HT1080 (cell line): ENCODE data around the gene RMDN2. TPM values are rescaled to one million over a fixed set of nuclear protein-coding genes. Genes with fewer than 3 reads are reported as not detected.

Source experiments
- DNase-seq: peaks from one replicate; pipeline ENCODE4 v3.0.0-alpha.2; 2015; ENCODE audit warnings: low read depth
- total RNA-seq: library from RNA; depleted of rRNA; stranded (reverse); fragments of >200 nt; shearing (Covaris generic); gene quantifications from 2 replicates; pipeline ENCODE4 v1.2.3, GENCODE V29; 2014

Gene RMDN2
- total RNA-seq, 1 experiment from 2014 or later: 3.4 TPM

DNA sequence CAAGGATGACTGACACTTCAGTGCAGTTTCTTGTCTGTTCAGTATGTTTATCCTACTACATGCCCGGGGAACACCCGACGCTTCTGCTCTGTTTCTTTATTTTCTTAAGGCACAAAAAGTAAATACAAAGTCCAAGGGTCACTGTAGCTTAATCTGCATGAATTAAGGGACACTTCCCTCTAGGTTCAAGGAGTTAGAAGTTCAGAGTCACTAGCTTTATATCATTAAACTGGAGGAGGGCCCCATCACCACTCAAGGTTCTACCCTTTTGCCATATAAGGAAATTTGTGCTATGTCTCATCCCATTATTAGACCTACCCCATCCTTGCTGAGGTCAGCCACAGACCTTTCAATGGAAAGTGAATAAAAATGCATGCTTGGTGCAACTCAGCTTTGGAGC, 27.6 kb upstream of the RMDN2 start:
- DNase-seq: no peak

DNA sequence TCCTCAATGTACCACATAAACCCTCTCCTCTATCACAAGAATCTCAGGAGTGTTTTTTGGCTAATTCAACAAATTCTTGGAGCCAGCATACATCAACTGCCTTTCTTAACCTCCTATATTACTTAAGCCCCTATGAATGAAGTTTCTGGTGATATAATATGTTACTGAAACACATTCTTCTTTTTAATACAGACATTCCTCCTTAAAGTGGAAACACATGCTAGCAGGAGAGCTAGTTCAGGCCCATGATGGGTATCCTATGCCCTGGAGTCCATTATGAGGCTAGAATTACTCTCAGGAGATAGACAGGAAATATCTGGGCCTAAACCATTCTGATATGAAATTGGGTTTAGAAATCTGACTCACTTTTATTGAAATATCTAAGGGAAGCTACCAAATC, 26.6 kb upstream of the RMDN2 start:
- DNase-seq: no peak

DNA sequence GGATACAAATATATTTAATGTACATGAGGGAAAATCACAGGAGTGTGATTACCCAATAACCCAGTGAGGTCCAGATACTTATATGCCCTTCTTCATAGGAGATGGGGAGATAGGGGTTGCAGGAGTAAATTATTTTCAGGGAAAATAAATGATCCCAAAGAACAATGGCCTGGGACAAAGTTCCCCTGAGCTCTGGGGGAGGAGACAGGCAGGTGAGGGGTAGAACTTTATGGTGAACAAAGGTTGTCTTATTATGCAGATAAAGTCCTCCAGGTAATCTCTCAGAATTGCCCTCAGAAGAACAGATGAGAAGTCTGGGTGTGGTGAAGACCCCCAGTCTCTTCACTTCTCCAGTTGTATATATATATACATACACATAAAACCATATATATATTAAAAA, 22.1 kb upstream of the RMDN2 start:
- no peak for DNase-seq

GRCh38 chr2:37904425-37904824, 20.7 kb upstream of the RMDN2 start:
- no peak for DNase-seq

DNA sequence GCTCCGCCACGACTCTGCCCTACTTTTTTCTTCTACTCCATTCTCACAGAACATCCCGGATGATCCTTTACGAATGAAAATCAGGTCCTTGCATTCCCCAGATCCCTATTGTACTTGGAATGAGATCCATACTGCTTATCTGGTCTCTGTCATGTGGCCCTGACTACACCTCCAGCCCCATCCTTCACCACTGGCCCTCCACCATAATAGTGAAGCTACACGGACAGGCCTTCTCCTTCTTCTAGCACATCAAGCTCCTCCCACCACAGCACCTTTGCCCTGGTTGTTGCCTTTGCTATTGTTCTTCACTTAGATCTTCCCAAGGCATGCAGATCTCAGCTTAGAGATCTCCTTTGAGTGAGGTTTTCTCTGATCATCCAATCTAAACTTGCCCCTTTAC, 20.1 kb upstream of the RMDN2 start:
- no peak for DNase-seq

DNA sequence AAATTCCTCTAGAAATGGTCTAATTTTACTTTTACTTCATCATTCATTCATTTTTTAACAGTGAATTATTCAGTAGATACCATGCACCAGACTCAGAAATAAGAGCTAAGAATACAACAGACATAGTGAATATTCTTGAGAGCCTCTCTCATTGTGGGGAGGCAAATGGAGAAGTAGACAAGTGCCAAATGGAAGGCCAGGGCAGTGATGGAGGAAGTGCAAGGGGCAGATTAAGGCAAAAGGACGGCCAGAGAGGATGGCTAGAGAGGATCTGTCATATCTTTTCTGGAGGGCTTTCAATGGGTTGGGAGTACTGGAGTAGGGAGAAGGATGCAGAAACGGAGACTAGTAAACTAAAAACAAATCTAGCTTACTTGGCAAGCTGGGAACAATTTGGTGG, 19.0 kb upstream of the RMDN2 start:
- no peak for DNase-seq

DNA sequence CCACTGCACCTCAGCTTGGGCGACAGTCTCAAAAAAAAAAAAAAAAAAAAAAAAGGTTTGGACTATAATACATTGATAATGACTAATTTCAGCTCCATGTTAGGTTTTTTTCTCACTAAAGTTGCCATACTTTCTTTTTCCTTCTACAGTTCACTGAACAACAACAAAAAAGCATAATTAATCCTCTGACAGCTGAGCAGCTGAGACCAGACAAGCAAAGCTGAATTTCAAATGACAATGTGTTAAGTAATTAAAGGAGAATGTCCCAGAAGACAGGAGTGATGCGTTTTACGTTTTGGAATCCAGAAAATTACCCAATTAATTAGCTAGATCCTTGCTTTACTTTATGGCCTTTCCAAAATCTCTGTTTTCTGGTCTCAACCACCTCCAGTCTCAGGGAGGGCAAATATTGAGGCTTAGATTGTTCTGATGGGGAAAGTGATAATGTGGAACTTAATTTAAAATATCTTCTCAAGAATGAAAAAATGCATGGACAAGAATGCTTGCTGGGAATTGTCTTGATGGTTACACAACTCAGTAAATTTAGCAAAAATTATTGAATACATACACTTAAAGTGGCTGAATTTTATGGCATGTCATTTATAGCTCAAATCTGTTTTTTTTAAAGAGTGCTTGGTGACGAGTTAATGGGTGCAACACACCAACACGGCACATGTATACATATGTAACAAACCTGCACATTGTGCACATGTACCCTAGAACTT, 17.4 kb upstream of the RMDN2 start:
- DNase-seq: no peak

DNA sequence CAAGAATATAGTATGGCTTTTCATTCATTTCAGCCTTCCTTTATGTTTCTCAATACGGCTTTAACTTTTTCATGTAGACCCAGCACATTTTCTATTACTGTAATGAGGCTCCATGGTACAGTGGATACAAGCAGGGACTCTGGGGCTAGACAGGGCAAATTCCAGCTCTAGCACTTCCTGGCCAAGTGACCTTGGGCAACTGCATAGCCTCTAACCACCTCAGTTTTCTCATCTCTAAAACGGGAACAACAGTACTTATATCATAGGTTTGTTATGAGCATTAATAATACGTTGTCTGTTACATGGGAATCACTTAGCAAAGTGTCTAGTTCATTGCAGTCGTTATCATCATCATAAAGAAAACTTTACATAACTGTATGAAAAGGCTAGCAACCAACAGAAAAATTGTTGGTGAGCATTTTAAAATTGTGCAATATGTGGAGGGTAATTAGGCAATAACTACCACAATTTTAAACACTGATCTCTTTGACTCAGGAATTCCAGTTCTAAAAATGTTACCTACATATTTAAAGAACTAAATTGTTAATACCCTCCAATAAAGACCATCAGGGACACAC, 13.7 kb upstream of the RMDN2 start:
- no peak for DNase-seq

DNA sequence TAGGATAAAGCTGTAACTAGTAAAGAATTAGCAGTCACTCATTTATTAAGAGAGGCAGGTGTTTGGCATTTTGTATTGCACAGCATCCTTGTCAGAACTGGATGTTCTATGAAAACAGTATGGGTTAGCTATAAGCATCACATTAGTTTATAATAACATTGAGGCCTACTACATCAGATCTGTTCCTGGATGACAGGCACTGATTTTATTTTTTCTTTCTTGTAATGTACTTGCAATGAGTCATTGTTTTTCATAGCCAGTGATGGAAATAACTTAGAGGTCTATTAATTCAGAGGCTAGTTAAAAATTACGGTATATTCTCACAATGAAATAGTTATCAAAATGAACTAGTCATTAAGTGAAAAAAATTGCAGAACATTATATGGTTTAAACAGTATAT, 13.0 kb upstream of the RMDN2 start:
- no peak for DNase-seq

- DNase-seq: no peak
Measured at GRCh38 chr2:37912616-37913015, 12.5 kb upstream of the RMDN2 start.

- no peak for DNase-seq
Measured at GRCh38 chr2:37914340-37914739, 10.7 kb upstream of the RMDN2 start.

DNA sequence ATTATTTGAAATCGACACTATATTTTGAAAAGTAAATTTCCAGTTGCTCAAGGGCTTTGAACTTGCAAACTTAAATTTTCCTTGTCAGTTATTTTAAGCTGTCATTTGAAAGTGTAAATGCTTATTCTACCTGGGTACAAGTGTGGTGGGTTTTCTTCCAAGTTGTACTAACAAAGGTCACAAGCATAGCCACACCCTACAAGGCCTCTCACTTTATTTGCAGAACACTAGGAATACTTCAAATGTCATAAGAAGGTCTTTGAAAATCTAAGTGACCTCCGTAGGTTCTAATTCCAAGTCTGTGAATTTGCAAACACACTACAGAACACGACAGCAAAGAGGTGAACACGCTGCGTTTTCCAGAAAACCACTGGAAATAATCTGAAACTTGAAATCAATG, 9.3 kb upstream of the RMDN2 start:
- no peak for DNase-seq

DNA sequence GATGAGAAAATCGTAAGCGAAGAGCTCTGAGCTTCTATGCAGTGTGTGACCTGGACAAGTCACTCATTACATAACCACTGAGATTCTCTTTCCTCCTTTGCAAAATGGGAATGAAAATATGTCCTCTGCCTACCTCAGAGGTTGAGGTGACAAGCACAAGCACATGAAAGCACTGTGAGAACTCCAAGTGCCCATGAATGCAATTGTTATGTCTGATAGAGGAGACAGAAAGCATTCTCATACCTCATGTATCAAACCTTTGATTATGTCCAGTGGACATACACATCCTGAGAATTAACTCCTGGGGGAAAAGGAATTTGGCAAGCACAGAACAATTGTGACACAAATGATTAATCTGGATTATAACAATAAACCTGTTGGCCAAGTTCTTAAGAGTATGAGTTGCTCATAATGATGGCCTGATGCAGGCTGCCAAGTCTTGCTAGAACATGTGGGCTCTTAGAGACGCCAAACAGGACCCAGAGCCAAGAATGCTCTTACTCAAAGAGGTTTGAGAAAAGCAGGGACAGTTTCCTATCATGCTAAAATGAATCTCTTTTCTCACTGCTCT, 8.5 kb upstream of the RMDN2 start:
- peak; percentile 25 for DNase-seq

GRCh38 chr2:37917281-37918228, 7.5 kb upstream of the RMDN2 start:
- no peak for DNase-seq

DNA sequence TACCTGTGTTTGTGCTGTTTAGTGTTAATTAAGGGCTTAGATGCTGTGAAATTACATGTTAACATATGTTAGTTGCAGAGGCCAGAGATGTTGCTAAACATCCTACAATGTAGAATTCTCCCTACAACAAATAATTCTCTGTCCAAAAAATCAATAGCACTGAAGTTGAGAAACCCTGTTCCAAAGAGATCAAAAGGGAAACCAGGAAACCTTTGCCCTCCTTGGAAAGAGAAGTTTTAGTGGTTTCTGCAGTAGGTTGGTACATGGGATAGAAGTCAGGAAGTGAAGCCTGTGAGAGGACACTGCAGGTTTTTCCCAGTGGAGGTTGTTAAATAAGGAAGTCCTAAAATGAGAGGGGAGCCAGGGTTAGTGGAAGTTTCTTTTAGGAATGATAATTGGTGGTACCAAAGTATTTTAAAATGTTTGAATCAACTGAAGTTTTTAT, 6.3 kb upstream of the RMDN2 start:
- no peak for DNase-seq

DNA sequence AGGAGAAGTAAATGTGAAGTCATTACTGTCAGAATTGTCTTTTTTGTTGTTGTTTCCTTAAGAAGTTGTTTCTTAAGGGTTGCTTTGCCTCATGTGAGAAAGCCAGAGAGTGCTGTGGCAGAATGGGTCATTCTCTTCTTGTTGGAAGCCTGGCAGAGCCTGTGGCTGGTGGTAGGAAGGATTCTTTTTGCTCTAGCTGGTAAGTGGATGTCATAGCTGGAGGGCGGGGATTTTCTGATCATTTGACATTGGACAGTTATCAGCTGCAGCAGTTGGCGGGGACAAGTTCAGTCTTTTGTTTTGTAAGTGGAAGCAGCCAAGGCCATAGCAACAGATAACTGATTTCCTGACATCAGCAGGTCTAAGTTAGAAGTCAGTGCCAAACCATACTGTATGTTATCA, 5.5 kb upstream of the RMDN2 start:
- DNase-seq: no peak

GRCh38 chr2:37920570-37920969, 4.5 kb upstream of the RMDN2 start:
- peak; percentile 38 for DNase-seq

- DNase-seq: no peak
Measured at GRCh38 chr2:37921781-37922180, 3.3 kb upstream of the RMDN2 start.

GRCh38 chr2:37923308-37924055, 1.6 kb upstream of the RMDN2 start:
- DNase-seq: no peak

DNA sequence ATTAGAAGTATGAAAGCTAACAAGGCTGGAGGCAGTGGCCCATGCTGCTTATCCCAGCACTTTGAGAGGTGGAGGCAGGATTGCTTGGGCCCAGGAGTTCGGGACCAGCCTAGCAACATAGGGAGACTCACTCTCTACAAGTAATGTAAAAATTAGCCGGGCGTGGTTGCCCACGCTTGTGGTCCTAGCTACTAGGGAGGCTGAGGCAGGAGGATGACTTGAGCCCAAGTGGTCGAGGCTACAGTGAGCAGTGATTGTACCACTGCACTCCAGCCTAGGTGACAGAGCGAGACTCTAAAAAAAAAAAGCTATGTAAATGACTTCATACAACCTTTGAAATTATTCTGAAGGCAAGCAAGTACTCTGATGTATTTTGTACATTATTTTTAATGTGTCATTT, 1.5 kb downstream of the RMDN2 start:
- no peak for DNase-seq

DNA sequence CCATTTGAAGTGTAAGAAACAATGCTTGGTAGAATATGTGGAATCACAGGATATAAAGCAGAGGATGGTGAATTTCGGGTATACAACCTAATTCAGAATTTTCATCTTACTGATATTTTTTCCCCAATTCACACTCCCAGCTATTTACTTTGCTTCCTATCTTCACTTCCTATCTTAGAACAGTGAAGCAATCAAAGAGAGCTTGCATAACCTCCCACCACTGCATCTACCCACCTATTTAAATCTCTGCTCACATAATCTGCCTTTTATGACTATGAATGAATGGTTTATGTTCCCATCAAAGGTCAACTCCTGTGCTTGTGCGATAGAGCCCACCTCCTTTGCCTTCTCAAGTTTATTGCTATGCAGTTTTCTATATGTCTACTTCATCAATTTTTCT, 3.3 kb downstream of the RMDN2 start:
- no peak for DNase-seq
